Thoracic aorta (tissue), 2 donors: Measurements from ENCODE around the gene MAPK4. TPM values are rescaled to one million over a fixed set of nuclear protein-coding genes. Genes with fewer than 3 reads are reported as not detected.

Experiments used
- ATAC-seq: fragments of 150-250 bp; one replicate; pipeline ENCODE4 v1.8.0; 2017; ENCODE audit warnings: low read depth; ENCODE audit not compliant: insufficient number of reproducible peaks, low FRiP score
- DNase-seq: peaks from one replicate; pipeline ENCODE4 v3.0.0-alpha.2; 2020; ENCODE audit warnings: low spot score
- H3K27ac ChIP-seq, 2 donors: fragments of 200-600 bp; sonication (generic); 1 replicate in 1 of 2; 2 replicates in 1 of 2; pipeline ENCODE4 v1.5.1; 2016; ENCODE audit warnings: mild to moderate bottlenecking in 2 of 2, moderate library complexity in 2 of 2
- H3K27me3 ChIP-seq: fragments of 200-600 bp; sonication (generic); replicated peaks from 2 replicates; pipeline ENCODE4 v1.6.0; 2016; ENCODE audit warnings: mild to moderate bottlenecking; ENCODE audit not compliant: insufficient read depth
- H3K36me3 ChIP-seq: fragments of 200-600 bp; sonication (generic); one replicate; pipeline ENCODE4 v1.5.1; 2016
- H3K4me1 ChIP-seq, 2 donors: fragments of 200-600 bp; sonication (generic); 1 replicate in 1 of 2; 2 replicates in 1 of 2; pipeline versions ENCODE4 v1.5.1 to v1.6.0; 2016; ENCODE audit warnings: low read depth in 2 of 2, mild to moderate bottlenecking in 1 of 2; ENCODE audit not compliant: control insufficient read depth in 1 of 2
- H3K4me3 ChIP-seq: fragments of 200-600 bp; sonication (generic); 2 replicates; pipeline ENCODE4 v1.5.1; 2016; ENCODE audit warnings: mild to moderate bottlenecking
- H3K9me3 ChIP-seq: fragments of 200-600 bp; sonication (generic); 2 replicates; pipeline ENCODE4 v1.5.1; 2016
- CTCF ChIP-seq: fragments of 200-600 bp; sonication (generic); IDR thresholded peaks from one replicate; pipeline ENCODE4 v1.5.1; 2019; ENCODE audit warnings: antibody characterized with exemption
- total RNA-seq, 2 donors: library from RNA; depleted of rRNA; stranded (reverse); fragments of >200 nt; gene quantifications; one replicate each; pipeline versions ENCODE4 v1.1.0 to v1.2.3, GENCODE V29; 2016

Gene MAPK4
- total RNA-seq, 2 donors from 2014 or later: 1.5 to 4.0 TPM

- Histone ChIP-seq H3K27ac (peak overlapping the region; percentile 79 to 90), H3K9me3 (no peaks in the 10 kb centered on the region), H3K4me1 (peaks cover 25 to 84% of the 10 kb centered on the region in 2 donors), H3K4me3 (peak overlapping the region; percentile 41), H3K36me3 (no peaks in the 10 kb centered on the region), H3K27me3 (no peaks in the 10 kb centered on the region)
- TF ChIP-seq CTCF: no peak
- DNase-seq (no peak), ATAC-seq (peak; percentile 47)
Observed at GRCh38 chr18:50654211-50654610, 94.3 kb downstream of the MAPK4 start.

DNA sequence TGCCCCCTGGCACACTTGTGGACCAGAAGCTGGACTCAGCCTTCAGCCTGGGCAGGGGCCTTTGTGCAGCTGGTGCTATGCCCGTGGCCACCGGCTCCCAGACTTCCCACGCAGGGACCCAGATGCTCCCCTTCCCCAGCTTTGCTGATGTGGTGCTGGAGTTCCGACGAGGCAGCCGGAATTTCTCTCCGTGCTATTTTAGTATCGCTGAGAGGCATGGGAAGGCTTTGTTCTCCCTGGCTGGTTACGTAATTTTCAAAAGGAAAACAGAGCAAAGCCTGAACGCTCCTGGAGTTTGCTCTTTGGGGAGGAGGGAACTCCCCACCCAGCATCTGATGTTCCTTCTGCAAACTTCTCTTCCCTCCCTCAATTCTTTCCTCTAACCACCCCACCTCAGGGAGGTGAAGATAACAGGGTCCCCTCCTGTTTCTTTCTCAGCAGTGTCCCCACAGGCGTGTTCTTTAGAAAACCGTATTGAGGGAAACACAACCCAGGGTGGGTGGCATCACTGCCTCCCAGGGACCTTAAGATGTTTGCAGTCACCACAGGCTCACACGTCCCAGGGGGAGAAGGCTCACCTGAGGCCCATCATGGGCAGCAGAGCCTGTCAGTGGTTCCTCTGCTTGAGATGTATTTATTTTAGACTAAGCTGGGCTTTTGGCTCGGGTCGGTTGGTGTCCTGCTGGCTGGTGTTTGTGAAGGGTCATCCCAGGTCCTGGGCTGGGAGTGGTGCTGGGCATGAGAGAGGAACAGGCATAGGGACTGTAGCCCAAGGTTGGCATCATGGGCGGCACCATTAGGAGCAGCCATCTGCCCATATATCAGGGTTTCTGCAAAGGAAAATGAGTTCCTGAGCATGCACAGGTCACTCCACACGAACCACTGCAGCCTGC, 95.0 kb downstream of the MAPK4 start:
- H3K9me3 ChIP-seq: no peaks in the 10 kb centered on the region
- H3K36me3 ChIP-seq: no peaks in the 10 kb centered on the region
- peak overlapping the region; percentile 41 for H3K4me3 ChIP-seq
- peak overlapping the region; percentile 79 to 90 for H3K27ac ChIP-seq
- peak; percentile 69 for ATAC-seq
- TF ChIP-seq CTCF: no peak
- peaks cover 21 to 84% of the 10 kb centered on the region in 2 donors for H3K4me1 ChIP-seq
- H3K27me3 ChIP-seq: no peaks in the 10 kb centered on the region
- no peak for DNase-seq

DNA sequence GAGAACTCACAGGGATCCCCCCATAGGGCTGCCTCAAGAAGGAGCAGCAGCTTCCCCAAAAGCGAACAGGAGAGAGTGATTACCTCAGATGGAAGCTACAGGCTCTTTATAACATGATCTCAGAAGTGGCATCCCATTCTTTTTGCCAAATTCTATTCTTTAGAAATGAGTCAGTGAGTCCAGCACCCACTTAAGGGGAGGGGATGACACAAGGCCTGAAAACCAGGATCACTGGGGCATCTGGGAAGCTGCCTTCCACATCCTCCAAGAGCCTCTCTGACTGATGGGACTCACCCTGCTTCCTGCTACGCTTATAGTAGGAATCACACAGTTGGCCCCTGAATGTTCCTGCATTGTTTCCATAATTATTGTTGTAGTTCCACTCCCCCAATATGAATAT, 96.5 kb downstream of the MAPK4 start:
- DNase-seq (no peak), ATAC-seq (no peak)
- Histone ChIP-seq H3K36me3 (no peaks in the 10 kb centered on the region), H3K27ac (no peak overlapping the region), H3K9me3 (no peaks in the 10 kb centered on the region), H3K4me3 (no peak overlapping the region), H3K27me3 (no peaks in the 10 kb centered on the region), H3K4me1 (peaks cover 13 to 69% of the 10 kb centered on the region in 2 donors)
- no peak for TF ChIP-seq CTCF

- Histone ChIP-seq H3K4me3 (no peak overlapping the region), H3K27me3 (no peaks in the 10 kb centered on the region), H3K36me3 (no peaks in the 10 kb centered on the region), H3K9me3 (peaks cover 1% of the 10 kb centered on the region), H3K27ac (no peak overlapping the region), H3K4me1 (peaks cover 13 to 64% of the 10 kb centered on the region in 2 donors)
- DNase-seq: no peak
- TF ChIP-seq CTCF: no peak
- no peak for ATAC-seq
Observed at GRCh38 chr18:50656841-50657470, 97.1 kb downstream of the MAPK4 start.

- Histone ChIP-seq H3K4me3 (no peak overlapping the region), H3K27ac (no peak overlapping the region), H3K36me3 (no peaks in the 10 kb centered on the region), H3K9me3 (peaks cover 3% of the 10 kb centered on the region), H3K4me1 (peaks cover 13 to 47% of the 10 kb centered on the region in 2 donors), H3K27me3 (no peaks in the 10 kb centered on the region)
- no peak for ATAC-seq
- no peak for TF ChIP-seq CTCF
- no peak for DNase-seq
Observed at GRCh38 chr18:50658601-50659000, 98.7 kb downstream of the MAPK4 start.
